HG03064 (cell line): ENCODE data around the gene APEX1.
A peak's percentile ranks its signal among the peaks of the same experiment; 100 is the strongest.
"Not testable (repeated sequence)": the region's sequence is repeated elsewhere in the genome, so short reads cannot be mapped to it uniquely, and the experiment has no call there.

ENCODE experiments used
- ATAC-seq: cut with Tn5 transposase; IDR thresholded peaks from one replicate; pipeline ENCODE4 v1.9.1; 2021; ENCODE audit warnings: low read depth; ENCODE audit not compliant: unreplicated experiment

Gene APEX1

DNA sequence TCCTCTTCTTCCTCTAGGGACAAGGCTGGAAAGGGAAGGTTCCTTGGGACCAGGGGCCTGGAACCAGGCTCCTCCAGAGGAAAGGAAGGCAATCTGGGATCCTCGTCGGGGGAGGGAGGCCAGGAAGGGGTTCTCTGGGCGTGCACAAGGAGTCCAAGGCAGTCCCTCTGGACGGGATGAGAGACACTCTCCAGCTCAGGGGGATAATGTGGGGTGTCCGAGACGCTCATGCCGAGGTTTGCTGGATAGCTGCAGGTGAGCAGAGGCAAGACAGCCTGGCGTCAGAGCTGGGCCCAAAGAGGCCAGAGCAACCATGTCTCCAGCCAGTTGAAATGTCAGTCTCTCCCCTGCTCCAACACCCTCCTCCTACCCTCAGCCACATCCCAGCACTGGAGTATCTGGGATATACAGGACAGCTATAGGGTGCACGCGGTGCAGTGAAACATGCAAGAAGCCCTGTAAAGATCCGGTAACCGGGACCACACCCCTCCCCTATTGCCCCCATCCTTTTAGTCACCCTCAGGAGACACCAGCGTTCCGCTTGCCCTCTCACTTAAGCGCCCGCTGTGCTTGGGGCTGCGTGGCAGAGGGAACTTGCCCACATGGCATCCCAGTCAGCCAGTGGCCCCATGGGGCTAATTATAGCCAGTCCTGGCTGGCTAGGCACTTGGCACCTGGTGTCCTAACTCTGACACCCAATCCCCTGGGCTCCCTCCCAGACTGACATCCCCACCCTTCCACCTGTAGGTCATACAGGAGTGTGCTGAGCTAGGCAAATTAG lies 19.3 kb upstream of the APEX1 start, which contains the start of gene KLHL33:
TSS of gene KLHL33 (minus strand) at position 585 of the 781 bp plus-strand sequence. CDS start at position 230, 355 bp downstream.
- no peak for ATAC-seq

- ATAC-seq = no peak
These were observed 18.7 kb upstream of the APEX1 start for GRCh38 chr14:20436363-20436755.

- ATAC-seq = no peak
These were observed 16.4 kb upstream of the APEX1 start for GRCh38 chr14:20438664-20439063.

DNA sequence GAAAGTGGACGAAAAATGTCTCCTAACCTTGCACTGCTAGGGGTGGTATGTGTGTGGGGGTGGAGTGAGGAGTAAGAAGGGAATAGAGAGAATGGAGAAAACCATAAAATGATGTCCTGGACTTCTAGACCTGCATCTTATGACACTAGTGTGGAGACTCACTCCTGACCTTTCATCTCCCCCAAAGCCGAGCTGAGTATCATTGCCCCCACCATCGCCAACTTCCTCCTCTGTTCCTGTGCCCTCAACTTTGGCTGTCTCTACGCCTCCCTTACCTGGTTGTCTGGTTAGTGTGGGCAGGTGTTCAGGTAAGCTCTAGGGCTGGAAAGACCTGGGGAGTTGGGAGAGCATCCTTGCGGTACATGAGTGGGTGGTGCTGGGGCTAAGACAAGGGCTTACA lies 14.6 kb upstream of the APEX1 start:
- no peak for ATAC-seq

- ATAC-seq = no peak
These were observed 14.1 kb upstream of the APEX1 start for GRCh38 chr14:20440882-20441281.

GRCh38 chr14:20441461-20441860 lies 13.6 kb upstream of the APEX1 start:
- ATAC-seq = no peak

- ATAC-seq = not testable (repeated sequence)
These were observed 11.4 kb upstream of the APEX1 start for GRCh38 chr14:20443650-20444049.

DNA sequence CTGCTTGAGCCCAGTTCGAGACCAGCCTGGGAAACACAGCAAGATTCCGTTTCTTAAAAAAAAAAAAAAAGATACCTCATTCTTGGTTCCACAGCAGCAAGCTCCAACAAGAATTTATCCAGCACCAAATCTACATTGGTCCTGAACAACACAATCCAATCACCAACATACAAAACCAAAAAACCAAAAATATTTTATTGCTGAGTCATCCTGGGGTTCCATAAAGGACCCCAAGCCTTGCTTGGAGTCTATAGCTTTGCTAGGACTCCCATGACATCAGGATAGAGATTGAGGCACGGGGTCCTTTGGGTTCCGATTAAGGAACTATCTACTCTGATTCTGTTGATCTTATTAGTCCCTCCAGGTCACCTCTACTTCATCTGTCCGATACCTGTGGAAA lies 8.1 kb upstream of the APEX1 start:
- no peak for ATAC-seq

- not testable (repeated sequence) for ATAC-seq
These were observed 2.2 kb upstream of the APEX1 start for GRCh38 chr14:20452831-20453230.

GRCh38 chr14:20455355-20456300 lies 602 bp downstream of the APEX1 start:
- ATAC-seq = peak; percentile 36

DNA sequence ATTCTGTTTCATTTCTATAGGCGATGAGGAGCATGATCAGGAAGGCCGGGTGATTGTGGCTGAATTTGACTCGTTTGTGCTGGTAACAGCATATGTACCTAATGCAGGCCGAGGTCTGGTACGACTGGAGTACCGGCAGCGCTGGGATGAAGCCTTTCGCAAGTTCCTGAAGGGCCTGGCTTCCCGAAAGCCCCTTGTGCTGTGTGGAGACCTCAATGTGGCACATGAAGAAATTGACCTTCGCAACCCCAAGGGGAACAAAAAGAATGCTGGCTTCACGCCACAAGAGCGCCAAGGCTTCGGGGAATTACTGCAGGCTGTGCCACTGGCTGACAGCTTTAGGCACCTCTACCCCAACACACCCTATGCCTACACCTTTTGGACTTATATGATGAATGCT lies 1.9 kb downstream of the APEX1 start:
- no peak for ATAC-seq

- ATAC-seq = no peak
These were observed 3.2 kb downstream of the APEX1 start for GRCh38 chr14:20458031-20458789.

GRCh38 chr14:20460458-20461224 lies 5.6 kb downstream of the APEX1 start:
- peak; percentile 6 for ATAC-seq

DNA sequence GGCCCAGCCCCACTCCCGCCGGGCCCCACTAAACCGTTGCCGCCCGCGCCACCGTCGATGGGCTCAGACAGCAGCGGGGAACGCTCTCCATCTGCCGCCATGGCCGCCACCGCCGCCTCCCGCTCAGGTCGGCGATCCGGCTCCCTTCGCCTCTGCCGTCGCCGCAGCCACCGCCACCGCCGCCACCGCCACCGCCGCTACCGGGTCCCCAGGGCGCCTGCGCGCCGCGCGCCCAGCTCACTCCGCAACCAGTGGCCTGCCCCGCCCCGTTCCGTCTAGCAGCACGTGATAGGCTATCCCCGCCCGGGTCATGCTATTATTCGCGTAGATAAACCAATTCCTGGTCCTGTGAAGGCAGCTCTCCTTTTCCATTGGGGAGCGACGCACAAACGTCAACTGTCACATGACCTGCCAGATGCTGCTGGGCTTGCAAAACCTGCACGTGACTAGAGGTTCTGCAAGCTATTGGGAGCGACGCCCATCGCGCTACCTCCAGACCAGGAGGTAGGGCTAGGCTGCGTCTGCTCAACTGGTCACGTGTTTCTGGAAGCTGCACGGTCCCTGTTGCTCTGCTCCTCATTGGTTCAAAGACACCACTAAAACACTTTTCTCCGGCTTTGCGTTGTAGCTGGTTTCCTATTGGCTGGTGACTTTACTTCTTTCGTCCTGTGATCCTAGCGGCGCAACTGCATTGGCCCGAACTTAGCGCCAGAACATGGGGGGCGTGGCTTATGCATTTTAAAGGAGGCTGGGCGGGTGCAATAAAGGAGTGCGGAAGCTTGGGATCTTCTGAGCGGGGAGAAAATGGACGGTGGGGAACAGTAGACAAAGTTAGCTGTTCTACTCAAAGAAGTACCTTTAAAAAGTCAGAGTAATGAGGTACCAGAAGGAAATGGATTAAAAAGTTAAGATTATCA lies 6.5 kb downstream of the APEX1 start, which contains the start of gene PIP4P1:
TSS of gene PIP4P1 (minus strand) at position 210 of the 917 bp plus-strand sequence. CDS start at position 101, 109 bp downstream.
- ATAC-seq = peak; percentile 93

DNA sequence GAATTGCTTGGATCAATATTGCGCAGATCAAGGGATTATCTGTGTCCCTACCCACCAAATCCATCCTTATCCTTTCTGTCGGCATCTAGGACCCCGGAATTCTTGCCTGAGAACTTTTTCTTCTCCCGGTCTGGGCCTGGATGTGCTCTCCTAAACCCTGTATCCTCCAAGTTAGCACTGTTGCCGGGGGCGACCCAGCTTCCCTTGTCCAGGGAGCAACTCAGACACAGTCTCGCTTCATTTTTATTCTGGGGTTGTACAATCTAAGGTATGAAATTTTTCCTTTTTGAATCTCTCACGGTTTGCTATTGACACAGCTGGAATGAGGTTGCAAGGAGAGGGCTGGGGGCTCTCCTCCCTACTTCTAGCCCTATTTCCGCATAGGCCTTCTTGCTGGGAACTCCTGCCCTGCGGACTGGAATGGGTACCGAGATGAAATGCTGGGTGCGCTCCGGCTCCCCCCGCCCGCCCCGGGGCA lies 13.8 kb downstream of the APEX1 start:
- ATAC-seq = no peak

DNA sequence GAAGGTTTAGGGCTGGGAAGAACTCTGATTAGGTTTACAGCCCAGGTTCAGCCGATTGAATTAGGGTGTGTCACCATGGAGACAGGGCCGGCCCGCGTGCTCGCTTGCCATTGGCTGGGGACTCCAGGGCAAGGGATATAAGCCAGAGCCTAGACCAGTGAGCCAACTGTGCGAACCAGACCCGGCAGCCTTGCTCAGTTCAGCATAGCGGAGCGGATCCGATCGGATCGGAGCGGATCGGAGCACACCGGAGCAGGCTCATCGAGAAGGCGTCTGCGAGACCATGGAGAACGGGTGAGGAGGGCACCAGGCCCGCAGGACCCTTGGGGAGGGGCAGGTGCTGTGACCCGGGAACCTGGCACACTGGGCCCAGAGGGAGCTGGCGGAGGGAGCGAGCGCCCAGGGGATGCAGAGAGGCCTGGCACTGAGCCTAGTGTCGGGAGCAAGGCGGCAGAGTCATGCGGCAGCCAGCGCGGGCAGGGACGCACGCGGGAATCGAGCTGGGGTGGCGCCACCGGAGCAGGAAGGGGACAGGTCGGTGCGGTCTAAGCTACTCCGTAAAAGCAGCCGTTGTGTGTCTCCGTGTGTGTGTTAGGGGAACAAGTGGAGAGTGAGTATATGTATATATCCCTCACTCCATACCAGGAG lies 14.3 kb downstream of the APEX1 start, which contains the start of gene PNP:
TSS of gene PNP (plus strand) at position 165 of the 648 bp plus-strand sequence. CDS start at position 284, 119 bp downstream.
- peak; percentile 89 for ATAC-seq

- ATAC-seq = peak; percentile 35
These were observed 15.0 kb downstream of the APEX1 start for GRCh38 chr14:20469890-20470602.

- ATAC-seq = no peak
These were observed 15.5 kb downstream of the APEX1 start for GRCh38 chr14:20470603-20470901.
